ENCODE results near the gene SSC5D. TPM values are rescaled to one million over a fixed set of nuclear protein-coding genes. Genes with fewer than 3 reads are reported as not detected.

Gene SSC5D
- polyA plus RNA-seq, 1 of the 3 experiments (the other 2 are of a cell fraction) = 4.9 TPM

- Histone ChIP-seq H3K27me3 (ENCODE audit: insufficient read depth) (no peaks in the 10 kb centered on the region), H3K4me1 (ENCODE audit: control insufficient read depth in 1 of 2, insufficient read depth in 2 of 2, low read depth in 1 of 2, low read length in 1 of 2) (peaks cover 17 to 23% of the 10 kb centered on the region in 2 experiments; a peak in 3 of 4 replicates), H3K4me3 (ENCODE audit: low read depth in 2 of 2, low read length in 1 of 2) (no peak overlapping the region), H3K9me3 (no peaks in the 10 kb centered on the region), H4K20me1 (ENCODE audit: insufficient read depth) (no peaks in the 10 kb centered on the region), H2AFZ (ENCODE audit: low read depth) (no peak overlapping the region), H3K27ac (ENCODE audit: low read depth in 2 of 2, low read length in 1 of 2) (no peak overlapping the region), H3F3A (replicated peaks; ENCODE audit: insufficient read depth) (peaks cover 6% of the 10 kb centered on the region), H3K79me2 (ENCODE audit: insufficient read depth) (peaks cover 35% of the 10 kb centered on the region), H3K4me2 (no peak overlapping the region), H3K9ac (no peak overlapping the region), H3K36me3 (replicated peaks in 1 of 2; ENCODE audit: control insufficient read depth in 1 of 2, insufficient read depth in 2 of 2, low read length in 1 of 2) (peaks cover 0 to 7% of the 10 kb centered on the region in 2 experiments), H3K9me2 (no peaks in the 10 kb centered on the region)
- TF ChIP-seq EZH2phosphoT487 (IDR thresholded peaks at IDR 0.05; ENCODE audit: borderline replicate concordance, low read depth) (no peak), USF1 (IDR thresholded peaks at IDR 0.05; ENCODE audit: borderline replicate concordance, low read depth) (no peak), GABPA (IDR thresholded peaks at IDR 0.05; ENCODE audit: low read depth) (no peak), EP300 (IDR thresholded peaks at IDR 0.05; ENCODE audit: borderline replicate concordance in 1 of 2, low read depth in 1 of 2, low read length in 1 of 2) (no peak), FOXJ3 (CRISPR knock-in tag; IDR thresholded peaks at IDR 0.05) (no peak)
- no peak for DNase-seq
- ChIA-PET POLR2A (no interaction called here), CTCF (interaction anchor here (5.7 to 7.8 kb wide), 2 partner anchors 12 to 24 kb away, joined by 45 to 46 read pairs; no protein-coding TSS in a partner anchor)
- WGBS (ENCODE audit: low lambda C conversion rate) = 88% methylated on average over 12 of the region's 15 CpGs
Measured at GRCh38 chr19:55479451-55480230, 8.6 kb upstream of the SSC5D start.

GRCh38 chr19:55481148-55481793 is 7.0 kb upstream of the SSC5D start:
- no peaks in the 10 kb centered on the region for H3K9me2 ChIP-seq
- no peaks in the 10 kb centered on the region for H3K27me3 ChIP-seq (ENCODE audit: insufficient read depth)
- ChIA-PET CTCF (interaction anchor here (0.9 to 15.1 kb wide), 2 partner anchors 13 to 23 kb away, joined by 3 to 162 read pairs; no protein-coding TSS in a partner anchor), POLR2A (no interaction called here)
- peaks cover 45% of the 10 kb centered on the region for H3K79me2 ChIP-seq (ENCODE audit: insufficient read depth)
- H2AFZ ChIP-seq (ENCODE audit: low read depth) = no peak overlapping the region
- peaks cover 0 to 7% of the 10 kb centered on the region in 2 experiments for H3K36me3 ChIP-seq (replicated peaks in 1 of 2; ENCODE audit: control insufficient read depth in 1 of 2, insufficient read depth in 2 of 2, low read length in 1 of 2)
- 97% methylated on average over 23 of the region's 52 CpGs for WGBS (ENCODE audit: low lambda C conversion rate)
- TF ChIP-seq JUND (IDR thresholded peaks at IDR 0.05) (no peak), TCF12 (IDR thresholded peaks at IDR 0.05) (no peak)
- H3K27ac ChIP-seq (ENCODE audit: low read depth in 2 of 2, low read length in 1 of 2) = no peak overlapping the region
- DNase-seq = no peak
- H3K4me2 ChIP-seq = no peak overlapping the region
- peaks cover 22 to 26% of the 10 kb centered on the region in 2 experiments; a peak in 3 of 4 replicates for H3K4me1 ChIP-seq (ENCODE audit: control insufficient read depth in 1 of 2, insufficient read depth in 2 of 2, low read depth in 1 of 2, low read length in 1 of 2)
- peaks cover 12% of the 10 kb centered on the region for H3F3A ChIP-seq (replicated peaks; ENCODE audit: insufficient read depth)
- H3K9ac ChIP-seq = no peak overlapping the region
- H4K20me1 ChIP-seq (ENCODE audit: insufficient read depth) = no peaks in the 10 kb centered on the region
- H3K4me3 ChIP-seq (ENCODE audit: low read depth in 2 of 2, low read length in 1 of 2) = no peak overlapping the region
- no peaks in the 10 kb centered on the region for H3K9me3 ChIP-seq

- CTCF ChIA-PET = interaction anchor here (0.9 to 15.1 kb wide), 2 partner anchors 14 to 23 kb away, joined by 3 to 162 read pairs; no protein-coding TSS in a partner anchor
- POLR2A ChIA-PET = no interaction called here
- Histone ChIP-seq H3K79me2 (ENCODE audit: insufficient read depth) (peaks cover 45% of the 10 kb centered on the region), H3F3A (replicated peaks; ENCODE audit: insufficient read depth) (peaks cover 17% of the 10 kb centered on the region), H3K9ac (no peak overlapping the region), H3K4me1 (ENCODE audit: control insufficient read depth in 1 of 2, insufficient read depth in 2 of 2, low read depth in 1 of 2, low read length in 1 of 2) (peaks cover 27 to 30% of the 10 kb centered on the region in 2 experiments; a peak in 3 of 4 replicates), H3K9me2 (no peaks in the 10 kb centered on the region), H3K4me2 (no peak overlapping the region), H3K27me3 (ENCODE audit: insufficient read depth) (no peaks in the 10 kb centered on the region), H3K36me3 (replicated peaks in 1 of 2; ENCODE audit: control insufficient read depth in 1 of 2, insufficient read depth in 2 of 2, low read length in 1 of 2) (peaks cover 0 to 7% of the 10 kb centered on the region in 2 experiments), H3K27ac (ENCODE audit: low read depth in 2 of 2, low read length in 1 of 2) (no peak overlapping the region), H2AFZ (ENCODE audit: low read depth) (no peak overlapping the region), H4K20me1 (ENCODE audit: insufficient read depth) (no peaks in the 10 kb centered on the region), H3K4me3 (ENCODE audit: low read depth in 2 of 2, low read length in 1 of 2) (no peak overlapping the region), H3K9me3 (no peaks in the 10 kb centered on the region)
- DNase-seq = no peak
- WGBS (ENCODE audit: low lambda C conversion rate) = 97% methylated on average over 19 of the region's 40 CpGs
- TF ChIP-seq FOXJ3 (CRISPR knock-in tag; IDR thresholded peaks at IDR 0.05) (no peak), ZBTB33 (IDR thresholded peaks at IDR 0.05; ENCODE audit: borderline replicate concordance, low read depth) (no peak), RXRA (IDR thresholded peaks at IDR 0.05; ENCODE audit: borderline replicate concordance, low read depth) (no peak), RCOR1 (IDR thresholded peaks at IDR 0.05; ENCODE audit: low read length) (no peak), RAD21 (IDR thresholded peaks at IDR 0.05; ENCODE audit: low read length) (no peak), IRF3 (IDR thresholded peaks at IDR 0.05; ENCODE audit: low read depth, low read length) (no peak), NRF1 (IDR thresholded peaks at IDR 0.05; ENCODE audit: low read depth, low read length) (no peak), PBX3 (IDR thresholded peaks at IDR 0.05) (no peak), MEF2A (IDR thresholded peaks at IDR 0.05; ENCODE audit: borderline replicate concordance, low read depth) (no peak)
Measured at GRCh38 chr19:55481794-55482155, 6.5 kb upstream of the SSC5D start.
